KMS-11 (cell line): ENCODE measurements around the gene RNF166.

Experiments used
- H2AFZ ChIP-seq: fragments of 200-600 bp; sonication (generic); 2 replicates; pipeline ENCODE4 v1.6.1; 2016; ENCODE audit warnings: antibody characterized with exemption, mixed run types, low read depth
- H3K27ac ChIP-seq: fragments of 200-600 bp; sonication (generic); 2 replicates; pipeline ENCODE4 v1.6.1; 2016; ENCODE audit warnings: mild to moderate bottlenecking, mixed run types
- H3K27me3 ChIP-seq: fragments of 200-600 bp; sonication (generic); 2 replicates; pipeline ENCODE4 v1.6.1; 2017; ENCODE audit warnings: mild to moderate bottlenecking, low read depth, mixed run types, moderate library complexity; ENCODE audit not compliant: insufficient read depth
- H3K36me3 ChIP-seq: fragments of 200-600 bp; sonication (generic); 2 replicates; pipeline ENCODE4 v1.6.1; 2017; ENCODE audit warnings: mild to moderate bottlenecking, mixed run types; ENCODE audit not compliant: insufficient read depth
- H3K4me1 ChIP-seq: fragments of 200-600 bp; sonication (generic); 2 replicates; pipeline ENCODE4 v1.6.1; 2016; ENCODE audit warnings: mild to moderate bottlenecking, low read depth, mixed run types; ENCODE audit not compliant: poor library complexity, severe bottlenecking
- H3K4me2 ChIP-seq: fragments of 200-600 bp; sonication (generic); 2 replicates; pipeline ENCODE4 v1.7.0; 2016; ENCODE audit warnings: mild to moderate bottlenecking, mixed run types
- H3K4me3 ChIP-seq: fragments of 200-600 bp; sonication (generic); IDR thresholded peaks from 2 replicates; pipeline ENCODE4 v1.6.1; 2017; ENCODE audit warnings: low read depth, low read length, mixed read lengths; ENCODE audit not compliant: insufficient read depth
- H3K79me2 ChIP-seq: fragments of 200-600 bp; sonication (generic); 2 replicates; pipeline ENCODE4 v1.6.1; 2016; ENCODE audit warnings: low read depth, mixed run types; ENCODE audit not compliant: insufficient read depth
- H3K9ac ChIP-seq: fragments of 200-600 bp; sonication (generic); 2 replicates; pipeline ENCODE4 v1.6.1; 2016; ENCODE audit warnings: mild to moderate bottlenecking, mixed run types
- H4K20me1 ChIP-seq: fragments of 200-600 bp; sonication (generic); 2 replicates; pipeline ENCODE4 v1.6.1; 2016; ENCODE audit warnings: mild to moderate bottlenecking, mixed run types; ENCODE audit not compliant: insufficient read depth
- TF ChIP-seq, protein P1 (sequence below): fragments of 200-600 bp; sonication (generic); conservative IDR thresholded peaks from 2 replicates; pipeline ENCODE4 v1.6.1; 2017; ENCODE audit warnings: low read depth, mild to moderate bottlenecking, antibody characterized with exemption, low read length, moderate library complexity, mixed read lengths

Gene RNF166

DNA sequence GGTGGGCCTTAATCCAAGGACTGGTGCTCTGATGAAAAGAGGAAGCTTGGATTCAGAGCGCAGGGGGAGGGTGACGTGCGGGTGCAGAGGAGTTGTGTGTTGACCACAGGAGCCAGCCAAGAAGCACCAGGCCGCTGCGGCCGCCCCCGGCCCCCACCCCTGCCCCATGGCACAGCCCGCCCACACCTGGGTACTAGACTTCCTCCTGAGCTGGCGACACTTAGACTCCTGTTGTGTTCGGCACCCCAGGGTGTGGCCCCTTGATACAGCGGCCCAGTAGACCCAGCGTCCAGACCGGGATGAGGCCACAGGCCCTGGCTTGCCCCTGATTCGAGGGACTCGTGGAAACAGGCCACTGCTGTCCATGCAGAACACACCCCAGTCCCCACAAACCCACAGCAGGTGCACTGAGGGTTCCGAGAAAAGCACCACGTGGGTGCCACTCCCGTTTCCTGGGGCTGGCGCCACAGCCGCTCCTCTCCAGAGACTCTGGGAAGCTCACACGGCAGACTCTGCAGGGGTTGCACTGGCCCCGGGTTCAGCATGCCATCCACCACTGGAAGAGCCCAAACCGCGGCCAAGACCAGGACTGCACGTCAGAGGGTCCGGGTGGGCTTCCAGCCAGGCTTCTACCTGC is 14.2 kb downstream of the RNF166 start:
- peaks cover 23% of the 10 kb centered on the region; the same call in 1 of the 2 replicates for H3K27me3 ChIP-seq
- no peaks in the 10 kb centered on the region for H3K36me3 ChIP-seq
- H4K20me1 ChIP-seq, result no peaks in the 10 kb centered on the region
- TF ChIP-seq, protein P1, sequence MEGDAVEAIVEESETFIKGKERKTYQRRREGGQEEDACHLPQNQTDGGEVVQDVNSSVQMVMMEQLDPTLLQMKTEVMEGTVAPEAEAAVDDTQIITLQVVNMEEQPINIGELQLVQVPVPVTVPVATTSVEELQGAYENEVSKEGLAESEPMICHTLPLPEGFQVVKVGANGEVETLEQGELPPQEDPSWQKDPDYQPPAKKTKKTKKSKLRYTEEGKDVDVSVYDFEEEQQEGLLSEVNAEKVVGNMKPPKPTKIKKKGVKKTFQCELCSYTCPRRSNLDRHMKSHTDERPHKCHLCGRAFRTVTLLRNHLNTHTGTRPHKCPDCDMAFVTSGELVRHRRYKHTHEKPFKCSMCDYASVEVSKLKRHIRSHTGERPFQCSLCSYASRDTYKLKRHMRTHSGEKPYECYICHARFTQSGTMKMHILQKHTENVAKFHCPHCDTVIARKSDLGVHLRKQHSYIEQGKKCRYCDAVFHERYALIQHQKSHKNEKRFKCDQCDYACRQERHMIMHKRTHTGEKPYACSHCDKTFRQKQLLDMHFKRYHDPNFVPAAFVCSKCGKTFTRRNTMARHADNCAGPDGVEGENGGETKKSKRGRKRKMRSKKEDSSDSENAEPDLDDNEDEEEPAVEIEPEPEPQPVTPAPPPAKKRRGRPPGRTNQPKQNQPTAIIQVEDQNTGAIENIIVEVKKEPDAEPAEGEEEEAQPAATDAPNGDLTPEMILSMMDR, result no peak
- H2AFZ ChIP-seq, result no peak overlapping the region
- no peak overlapping the region for H3K9ac ChIP-seq
- no peak overlapping the region for H3K4me3 ChIP-seq
- peaks cover 6% of the 10 kb centered on the region for H3K4me1 ChIP-seq
- no peak overlapping the region for H3K4me2 ChIP-seq
- H3K27ac ChIP-seq, result no peak overlapping the region
- no peaks in the 10 kb centered on the region for H3K79me2 ChIP-seq

DNA sequence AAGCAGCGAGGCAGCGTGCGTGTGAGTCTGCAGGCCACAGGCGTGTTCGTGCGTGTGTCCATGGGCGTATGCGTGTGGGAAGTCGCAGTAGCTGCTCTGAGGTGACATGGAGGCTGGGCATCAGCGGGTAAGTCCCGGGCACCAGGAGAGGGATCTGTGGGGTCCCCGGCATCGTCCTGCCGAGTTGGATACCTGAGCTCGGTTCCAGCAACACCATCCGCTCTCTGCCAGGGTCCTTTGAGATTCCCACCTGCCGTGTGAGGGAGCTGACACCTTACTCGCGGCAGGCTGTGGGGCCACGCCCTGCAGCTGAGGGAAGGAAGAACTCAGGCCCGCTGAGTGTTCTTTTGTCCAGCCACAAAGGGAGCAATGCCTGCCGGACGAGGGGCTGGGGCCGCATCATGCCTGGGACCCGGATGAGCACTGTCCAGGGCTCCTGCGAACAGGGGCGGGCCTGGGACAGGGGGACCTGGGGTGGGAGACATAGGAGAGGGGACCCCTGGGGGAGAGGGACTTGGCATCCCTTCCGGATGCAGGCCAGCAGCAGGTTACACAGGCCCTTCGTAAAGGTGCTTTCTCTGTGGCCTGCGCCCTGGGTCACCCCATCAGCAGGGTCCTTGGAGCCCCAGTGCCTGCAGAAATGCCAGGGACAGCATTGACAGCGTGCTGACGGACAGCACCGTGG is 14.9 kb downstream of the RNF166 start:
- H3K4me2 ChIP-seq, result no peak overlapping the region
- TF ChIP-seq, protein P1, result no peak
- H3K27ac ChIP-seq, result no peak overlapping the region
- no peaks in the 10 kb centered on the region for H3K79me2 ChIP-seq
- H3K9ac ChIP-seq, result no peak overlapping the region
- no peaks in the 10 kb centered on the region for H3K36me3 ChIP-seq
- no peak overlapping the region for H3K4me3 ChIP-seq
- no peak overlapping the region for H2AFZ ChIP-seq
- H3K4me1 ChIP-seq, result peaks cover 12% of the 10 kb centered on the region
- H3K27me3 ChIP-seq, result peaks cover 27% of the 10 kb centered on the region; the same call in 1 of the 2 replicates
- no peaks in the 10 kb centered on the region for H4K20me1 ChIP-seq

DNA sequence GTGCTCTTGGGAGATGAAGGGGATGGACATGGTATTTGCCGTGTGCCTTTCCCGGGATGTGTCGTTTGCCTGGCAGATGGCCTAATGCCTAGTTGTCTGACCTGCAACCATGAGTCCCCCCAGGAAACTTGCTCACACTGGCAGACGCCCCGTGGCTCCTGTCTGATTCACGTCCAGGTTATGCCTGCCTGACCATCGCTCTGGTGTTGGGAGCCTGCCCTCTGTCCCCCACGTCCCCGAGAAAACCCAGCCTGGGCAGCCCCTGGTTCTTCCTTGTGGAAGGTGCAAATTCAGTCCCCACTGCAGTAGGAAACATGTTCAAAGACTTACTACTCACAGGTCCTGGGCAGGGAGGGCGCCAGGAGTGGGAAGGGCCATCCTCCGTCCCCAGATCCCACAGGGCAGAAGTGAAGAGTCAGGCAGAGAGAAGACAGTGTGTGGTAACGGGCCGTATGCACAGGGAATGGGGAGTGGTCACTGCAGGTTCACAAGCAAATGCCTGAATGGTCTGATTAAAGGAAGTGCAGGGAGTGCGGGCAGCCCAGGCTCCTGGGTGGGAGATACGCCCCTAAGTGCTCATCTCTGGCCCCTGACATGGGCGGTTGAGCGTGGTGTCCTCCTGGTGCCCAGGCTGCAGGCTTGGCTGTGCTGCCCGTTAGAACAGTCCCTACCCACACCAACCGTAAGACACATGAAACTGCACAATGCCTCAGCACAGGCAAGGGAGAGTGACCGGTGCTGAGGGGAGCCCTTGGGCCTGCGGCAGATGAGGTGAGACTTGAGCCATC is 15.7 kb downstream of the RNF166 start:
- Histone ChIP-seq H3K27ac (no peak overlapping the region), H4K20me1 (no peaks in the 10 kb centered on the region), H3K9ac (no peak overlapping the region), H3K4me3 (no peak overlapping the region), H3K79me2 (no peaks in the 10 kb centered on the region), H3K4me1 (peaks cover 17% of the 10 kb centered on the region), H3K36me3 (no peaks in the 10 kb centered on the region), H3K27me3 (peaks cover 27% of the 10 kb centered on the region; the same call in 1 of the 2 replicates), H2AFZ (no peak overlapping the region), H3K4me2 (no peak overlapping the region)
- TF ChIP-seq, protein P1, result no peak

DNA sequence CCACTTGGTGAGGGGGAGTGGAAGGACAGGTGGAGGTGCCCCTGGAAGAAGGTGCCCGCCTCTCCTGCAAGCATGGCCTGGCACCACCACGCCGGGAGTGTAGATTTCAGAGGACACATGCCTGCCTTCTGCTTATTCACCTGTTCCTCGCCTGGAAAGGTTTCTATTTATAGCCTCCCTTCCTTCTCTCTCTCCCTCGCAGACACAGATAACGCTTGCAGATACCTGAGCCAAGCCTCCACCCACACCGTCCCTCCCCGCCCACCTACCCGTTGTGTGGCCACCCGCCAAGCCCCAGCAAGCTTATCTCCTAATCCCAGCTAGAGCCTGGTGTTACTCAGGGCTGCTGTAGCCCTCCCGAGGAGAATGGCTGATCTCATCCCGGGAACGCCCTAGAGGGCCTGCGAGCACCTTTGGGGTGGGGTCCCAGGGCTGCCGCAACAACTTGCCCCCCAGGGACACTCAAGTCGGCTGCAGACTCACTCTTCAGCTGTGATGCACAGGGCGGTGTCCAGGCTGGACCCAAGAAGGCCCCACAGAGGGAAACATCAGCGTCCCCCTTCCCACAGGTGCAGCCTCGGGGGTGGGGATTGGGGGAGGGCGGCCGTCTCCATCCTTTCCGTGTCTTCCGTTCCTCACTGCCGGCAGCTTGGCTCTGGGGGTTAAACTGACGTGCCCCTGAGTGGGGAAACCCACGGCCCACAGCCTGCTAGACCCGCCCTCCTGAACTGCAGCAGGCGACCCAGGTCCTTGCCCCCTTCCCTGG is 18.0 kb downstream of the RNF166 start:
- Histone ChIP-seq H3K79me2 (no peaks in the 10 kb centered on the region), H3K4me3 (no peak overlapping the region), H3K4me2 (no peak overlapping the region), H3K27me3 (peaks cover 27% of the 10 kb centered on the region; the same call in 1 of the 2 replicates), H3K36me3 (no peaks in the 10 kb centered on the region), H4K20me1 (no peaks in the 10 kb centered on the region), H3K27ac (no peak overlapping the region), H3K9ac (no peak overlapping the region), H2AFZ (no peak overlapping the region), H3K4me1 (peaks cover 38% of the 10 kb centered on the region)
- TF ChIP-seq, protein P1, result no peak
